ENCODE results near the gene SRC. TPM values are rescaled to one million over a fixed set of nuclear protein-coding genes. Genes with fewer than 3 reads are reported as not detected.

The SRC gene
- total and polyA plus RNA-seq, 2 experiments from 2014 or later: 8.0 to 25.9 TPM

- Mint-ChIP-seq H3K27ac (no peak overlapping the region), H3K27me3 (ENCODE audit: insufficient read depth, low read depth, poor library complexity) (peaks cover 6% of the 10 kb centered on the region), H3K9me3 (no peaks in the 10 kb centered on the region), H3K4me1 (peaks cover 16% of the 10 kb centered on the region), H3K36me3 (ENCODE audit: low read depth) (peaks cover 16% of the 10 kb centered on the region; the same call in 2 of the 3 replicates), H3K4me3 (no peak overlapping the region)
- Histone ChIP-seq H3K4me1 (ENCODE audit: insufficient read depth) (peaks cover 2% of the 10 kb centered on the region; the same call in 1 of the 2 replicates), H3K36me3 (ENCODE audit: insufficient read depth) (no peaks in the 10 kb centered on the region), H3K4me2 (no peak overlapping the region), H3F3A (replicated peaks; ENCODE audit: low read depth) (no peaks in the 10 kb centered on the region), H3K27me3 (ENCODE audit: insufficient read depth) (no peaks in the 10 kb centered on the region), H2AFZ (no peak overlapping the region), H3K27ac (ENCODE audit: low read depth) (no peak overlapping the region), H4K20me1 (replicated peaks; ENCODE audit: insufficient read depth) (peaks cover 18% of the 10 kb centered on the region), H3K4me3 (no peak overlapping the region), H3K9me2 (ENCODE audit: insufficient read depth) (no peaks in the 10 kb centered on the region), H3K79me2 (replicated peaks; ENCODE audit: insufficient read depth) (peaks cover 86% of the 10 kb centered on the region)
- no peak for TF ChIP-seq ZNF462 (CRISPR knock-in tag; IDR thresholded peaks at IDR 0.05)
- TF ChIP-seq CTCF (conservative IDR thresholded peaks at IDR 0.05; ENCODE audit: low read depth in 2 of 2): no peak
- no peak for TF ChIP-seq POLR2AphosphoS5 (IDR thresholded peaks at IDR 0.05; ENCODE audit: low read depth)
- no peak for TF ChIP-seq JUNB (IDR thresholded peaks at IDR 0.05; ENCODE audit: unreplicated experiment)
- ATAC-seq (no peak), DNase-seq (ENCODE audit: low spot score) (no peak)
Observed at GRCh38 chr20:37351689-37352607, 6.0 kb downstream of the SRC start.
